Mesothelial cell of epicardium (in vitro differentiated cells): ENCODE measurements around the gene GLIPR1. TPM values are rescaled to one million over a fixed set of nuclear protein-coding genes. Genes with fewer than 3 reads are reported as not detected.
A peak's percentile ranks its signal among the peaks of the same experiment; 100 is the strongest.

Experiments used
- DNase-seq, 2 experiments: peaks; one replicate each; pipeline ENCODE4 v3.0.0; 2021; ENCODE audit warnings: low spot score in 2 of 2; ENCODE audit not compliant: unreplicated experiment in 2 of 2
- H3K27ac Mint-ChIP-seq: 2 replicates; pipeline ENCODE4 v1.8.0; 2021; ENCODE audit warnings: mixed read lengths
- H3K27me3 Mint-ChIP-seq: 2 replicates; pipeline ENCODE4 v1.8.0; 2021; ENCODE audit warnings: low read depth, mixed read lengths
- H3K36me3 Mint-ChIP-seq: 2 replicates; pipeline ENCODE4 v1.8.0; 2021; ENCODE audit warnings: mixed read lengths
- H3K4me1 Mint-ChIP-seq: 2 replicates; pipeline ENCODE4 v1.8.0; 2021; ENCODE audit warnings: mixed read lengths
- H3K4me3 Mint-ChIP-seq: 2 replicates; pipeline ENCODE4 v1.8.0; 2021; ENCODE audit warnings: mild to moderate bottlenecking, moderate library complexity, mixed read lengths
- H3K9me3 Mint-ChIP-seq: 2 replicates; pipeline ENCODE4 v1.8.0; 2021; ENCODE audit warnings: mixed read lengths
- CTCF ChIP-seq: fragments of 200-600 bp; sonication (generic); IDR thresholded peaks from one replicate; pipeline ENCODE4 v1.5.0; 2021; ENCODE audit warnings: antibody characterized with exemption; ENCODE audit not compliant: unreplicated experiment
- total RNA-seq: library from RNA; stranded (reverse); gene quantifications from 3 replicates; pipeline ENCODE4 v1.2.1, GENCODE V29; 2021

GLIPR1 gene
- total RNA-seq, 1 donor from 2014 or later, result 30.5 TPM

- no peak overlapping the region for H3K27ac Mint-ChIP-seq
- no peak overlapping the region for H3K4me3 Mint-ChIP-seq
- H3K36me3 Mint-ChIP-seq, result no peaks in the 10 kb centered on the region
Measured at GRCh38 chr12:75528272-75528671, 47.7 kb downstream of the GLIPR1 start.

GRCh38 chr12:75528692-75529091 is 48.1 kb downstream of the GLIPR1 start:
- Mint-ChIP-seq H3K4me1 (peaks cover 8% of the 10 kb centered on the region), H3K4me3 (no peak overlapping the region), H3K27ac (no peak overlapping the region), H3K9me3 (no peaks in the 10 kb centered on the region), H3K36me3 (no peaks in the 10 kb centered on the region), H3K27me3 (no peaks in the 10 kb centered on the region)
- no peak for TF ChIP-seq CTCF
- DNase-seq, result no peak

More at GRCh38 chr12:75528272-75528671, 47.7 kb downstream of the GLIPR1 start:
- H3K9me3 Mint-ChIP-seq, result no peaks in the 10 kb centered on the region
- H3K27me3 Mint-ChIP-seq, result no peaks in the 10 kb centered on the region
- H3K4me1 Mint-ChIP-seq, result peaks cover 4% of the 10 kb centered on the region
- TF ChIP-seq CTCF, result no peak
- no peak for DNase-seq

- H3K4me1 Mint-ChIP-seq, result peaks cover 13% of the 10 kb centered on the region
- TF ChIP-seq CTCF, result no peak
- H3K36me3 Mint-ChIP-seq, result no peaks in the 10 kb centered on the region
Measured at GRCh38 chr12:75529316-75529715, 48.8 kb downstream of the GLIPR1 start.

GRCh38 chr12:75529826-75530225 is 49.3 kb downstream of the GLIPR1 start:
- Mint-ChIP-seq H3K9me3 (no peaks in the 10 kb centered on the region), H3K27me3 (no peaks in the 10 kb centered on the region), H3K27ac (no peak overlapping the region), H3K4me3 (no peak overlapping the region), H3K4me1 (peaks cover 13% of the 10 kb centered on the region), H3K36me3 (no peaks in the 10 kb centered on the region)
- no peak for DNase-seq
- TF ChIP-seq CTCF, result no peak

More at GRCh38 chr12:75529316-75529715, 48.8 kb downstream of the GLIPR1 start:
- no peak for DNase-seq
- Mint-ChIP-seq H3K27ac (no peak overlapping the region), H3K9me3 (no peaks in the 10 kb centered on the region), H3K27me3 (no peaks in the 10 kb centered on the region), H3K4me3 (no peak overlapping the region)

GRCh38 chr12:75533239-75533638 is 52.7 kb downstream of the GLIPR1 start:
- H3K27ac Mint-ChIP-seq, result peak overlapping the region; percentile 56
- no peak for DNase-seq

More at GRCh38 chr12:75533239-75533638, 52.7 kb downstream of the GLIPR1 start:
- no peaks in the 10 kb centered on the region for H3K27me3 Mint-ChIP-seq
- no peak for TF ChIP-seq CTCF
- no peaks in the 10 kb centered on the region for H3K36me3 Mint-ChIP-seq
- no peak overlapping the region for H3K4me3 Mint-ChIP-seq
- peaks cover 10% of the 10 kb centered on the region for H3K4me1 Mint-ChIP-seq
- H3K9me3 Mint-ChIP-seq, result no peaks in the 10 kb centered on the region
